Measurements from ENCODE around the gene TFF3. TPM values are rescaled to one million over a fixed set of nuclear protein-coding genes. Genes with fewer than 3 reads are reported as not detected.

TFF3 gene
- total and polyA plus RNA-seq, 2 experiments from 2014 or later, result 1.2 to 3.3 TPM

DNA sequence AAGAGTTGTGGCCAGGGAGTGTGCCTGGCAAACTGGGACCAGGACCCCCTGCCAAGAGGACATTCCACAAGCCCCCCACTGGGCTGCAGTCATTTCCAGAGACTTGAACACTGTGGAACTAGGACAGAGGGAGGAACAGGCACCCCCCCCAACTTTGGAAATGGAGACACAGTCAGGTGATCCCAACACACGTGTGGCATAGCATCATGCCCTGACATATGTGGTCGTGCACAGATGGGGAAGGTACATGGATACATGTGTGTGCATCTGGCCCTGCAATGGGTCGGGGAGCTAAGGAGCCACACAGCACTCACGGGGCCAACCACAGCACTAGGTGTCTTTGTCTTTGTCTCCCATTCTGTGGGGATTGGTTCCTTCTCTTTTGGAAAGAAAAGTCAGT lies 6.6 kb upstream of the TFF3 start:
- H2AFZ ChIP-seq, result no peak overlapping the region
- Mint-ChIP-seq H3K27ac (no peak overlapping the region), H3K27me3 (ENCODE audit: insufficient read depth, low read depth, poor library complexity) (peaks cover 4% of the 10 kb centered on the region), H3K4me3 (no peak overlapping the region), H3K9me3 (peaks cover 10% of the 10 kb centered on the region; the same call in 2 of the 3 replicates), H3K36me3 (ENCODE audit: low read depth) (no peaks in the 10 kb centered on the region), H3K4me1 (peaks cover 13% of the 10 kb centered on the region)
- no peak overlapping the region for H3K4me3 ChIP-seq
- H3K36me3 ChIP-seq (ENCODE audit: insufficient read depth), result no peaks in the 10 kb centered on the region
- H3K27ac ChIP-seq (ENCODE audit: low read depth), result no peak overlapping the region
- TF ChIP-seq, protein P1, sequence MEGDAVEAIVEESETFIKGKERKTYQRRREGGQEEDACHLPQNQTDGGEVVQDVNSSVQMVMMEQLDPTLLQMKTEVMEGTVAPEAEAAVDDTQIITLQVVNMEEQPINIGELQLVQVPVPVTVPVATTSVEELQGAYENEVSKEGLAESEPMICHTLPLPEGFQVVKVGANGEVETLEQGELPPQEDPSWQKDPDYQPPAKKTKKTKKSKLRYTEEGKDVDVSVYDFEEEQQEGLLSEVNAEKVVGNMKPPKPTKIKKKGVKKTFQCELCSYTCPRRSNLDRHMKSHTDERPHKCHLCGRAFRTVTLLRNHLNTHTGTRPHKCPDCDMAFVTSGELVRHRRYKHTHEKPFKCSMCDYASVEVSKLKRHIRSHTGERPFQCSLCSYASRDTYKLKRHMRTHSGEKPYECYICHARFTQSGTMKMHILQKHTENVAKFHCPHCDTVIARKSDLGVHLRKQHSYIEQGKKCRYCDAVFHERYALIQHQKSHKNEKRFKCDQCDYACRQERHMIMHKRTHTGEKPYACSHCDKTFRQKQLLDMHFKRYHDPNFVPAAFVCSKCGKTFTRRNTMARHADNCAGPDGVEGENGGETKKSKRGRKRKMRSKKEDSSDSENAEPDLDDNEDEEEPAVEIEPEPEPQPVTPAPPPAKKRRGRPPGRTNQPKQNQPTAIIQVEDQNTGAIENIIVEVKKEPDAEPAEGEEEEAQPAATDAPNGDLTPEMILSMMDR (conservative IDR thresholded peaks at IDR 0.05; ENCODE audit: low read depth in 2 of 2), result no peak
- TF ChIP-seq POLR2AphosphoS5 (IDR thresholded peaks at IDR 0.05; ENCODE audit: low read depth), result no peak
- no peak for TF ChIP-seq ETS1 (IDR thresholded peaks at IDR 0.05)
- TF ChIP-seq ZNF331 (CRISPR knock-in tag; IDR thresholded peaks at IDR 0.05; ENCODE audit: low read depth), result no peak
- no peak for TF ChIP-seq EZH2 (IDR thresholded peaks at IDR 0.05; ENCODE audit: low read depth, unreplicated experiment)
- TF ChIP-seq, protein P2, sequence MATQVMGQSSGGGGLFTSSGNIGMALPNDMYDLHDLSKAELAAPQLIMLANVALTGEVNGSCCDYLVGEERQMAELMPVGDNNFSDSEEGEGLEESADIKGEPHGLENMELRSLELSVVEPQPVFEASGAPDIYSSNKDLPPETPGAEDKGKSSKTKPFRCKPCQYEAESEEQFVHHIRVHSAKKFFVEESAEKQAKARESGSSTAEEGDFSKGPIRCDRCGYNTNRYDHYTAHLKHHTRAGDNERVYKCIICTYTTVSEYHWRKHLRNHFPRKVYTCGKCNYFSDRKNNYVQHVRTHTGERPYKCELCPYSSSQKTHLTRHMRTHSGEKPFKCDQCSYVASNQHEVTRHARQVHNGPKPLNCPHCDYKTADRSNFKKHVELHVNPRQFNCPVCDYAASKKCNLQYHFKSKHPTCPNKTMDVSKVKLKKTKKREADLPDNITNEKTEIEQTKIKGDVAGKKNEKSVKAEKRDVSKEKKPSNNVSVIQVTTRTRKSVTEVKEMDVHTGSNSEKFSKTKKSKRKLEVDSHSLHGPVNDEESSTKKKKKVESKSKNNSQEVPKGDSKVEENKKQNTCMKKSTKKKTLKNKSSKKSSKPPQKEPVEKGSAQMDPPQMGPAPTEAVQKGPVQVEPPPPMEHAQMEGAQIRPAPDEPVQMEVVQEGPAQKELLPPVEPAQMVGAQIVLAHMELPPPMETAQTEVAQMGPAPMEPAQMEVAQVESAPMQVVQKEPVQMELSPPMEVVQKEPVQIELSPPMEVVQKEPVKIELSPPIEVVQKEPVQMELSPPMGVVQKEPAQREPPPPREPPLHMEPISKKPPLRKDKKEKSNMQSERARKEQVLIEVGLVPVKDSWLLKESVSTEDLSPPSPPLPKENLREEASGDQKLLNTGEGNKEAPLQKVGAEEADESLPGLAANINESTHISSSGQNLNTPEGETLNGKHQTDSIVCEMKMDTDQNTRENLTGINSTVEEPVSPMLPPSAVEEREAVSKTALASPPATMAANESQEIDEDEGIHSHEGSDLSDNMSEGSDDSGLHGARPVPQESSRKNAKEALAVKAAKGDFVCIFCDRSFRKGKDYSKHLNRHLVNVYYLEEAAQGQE (IDR thresholded peaks at IDR 0.05; ENCODE audit: unreplicated experiment), result no peak
- no peak for TF ChIP-seq CREB1 (CRISPR knock-in tag; IDR thresholded peaks at IDR 0.05; ENCODE audit: low read depth)
- TF ChIP-seq, protein P3, sequence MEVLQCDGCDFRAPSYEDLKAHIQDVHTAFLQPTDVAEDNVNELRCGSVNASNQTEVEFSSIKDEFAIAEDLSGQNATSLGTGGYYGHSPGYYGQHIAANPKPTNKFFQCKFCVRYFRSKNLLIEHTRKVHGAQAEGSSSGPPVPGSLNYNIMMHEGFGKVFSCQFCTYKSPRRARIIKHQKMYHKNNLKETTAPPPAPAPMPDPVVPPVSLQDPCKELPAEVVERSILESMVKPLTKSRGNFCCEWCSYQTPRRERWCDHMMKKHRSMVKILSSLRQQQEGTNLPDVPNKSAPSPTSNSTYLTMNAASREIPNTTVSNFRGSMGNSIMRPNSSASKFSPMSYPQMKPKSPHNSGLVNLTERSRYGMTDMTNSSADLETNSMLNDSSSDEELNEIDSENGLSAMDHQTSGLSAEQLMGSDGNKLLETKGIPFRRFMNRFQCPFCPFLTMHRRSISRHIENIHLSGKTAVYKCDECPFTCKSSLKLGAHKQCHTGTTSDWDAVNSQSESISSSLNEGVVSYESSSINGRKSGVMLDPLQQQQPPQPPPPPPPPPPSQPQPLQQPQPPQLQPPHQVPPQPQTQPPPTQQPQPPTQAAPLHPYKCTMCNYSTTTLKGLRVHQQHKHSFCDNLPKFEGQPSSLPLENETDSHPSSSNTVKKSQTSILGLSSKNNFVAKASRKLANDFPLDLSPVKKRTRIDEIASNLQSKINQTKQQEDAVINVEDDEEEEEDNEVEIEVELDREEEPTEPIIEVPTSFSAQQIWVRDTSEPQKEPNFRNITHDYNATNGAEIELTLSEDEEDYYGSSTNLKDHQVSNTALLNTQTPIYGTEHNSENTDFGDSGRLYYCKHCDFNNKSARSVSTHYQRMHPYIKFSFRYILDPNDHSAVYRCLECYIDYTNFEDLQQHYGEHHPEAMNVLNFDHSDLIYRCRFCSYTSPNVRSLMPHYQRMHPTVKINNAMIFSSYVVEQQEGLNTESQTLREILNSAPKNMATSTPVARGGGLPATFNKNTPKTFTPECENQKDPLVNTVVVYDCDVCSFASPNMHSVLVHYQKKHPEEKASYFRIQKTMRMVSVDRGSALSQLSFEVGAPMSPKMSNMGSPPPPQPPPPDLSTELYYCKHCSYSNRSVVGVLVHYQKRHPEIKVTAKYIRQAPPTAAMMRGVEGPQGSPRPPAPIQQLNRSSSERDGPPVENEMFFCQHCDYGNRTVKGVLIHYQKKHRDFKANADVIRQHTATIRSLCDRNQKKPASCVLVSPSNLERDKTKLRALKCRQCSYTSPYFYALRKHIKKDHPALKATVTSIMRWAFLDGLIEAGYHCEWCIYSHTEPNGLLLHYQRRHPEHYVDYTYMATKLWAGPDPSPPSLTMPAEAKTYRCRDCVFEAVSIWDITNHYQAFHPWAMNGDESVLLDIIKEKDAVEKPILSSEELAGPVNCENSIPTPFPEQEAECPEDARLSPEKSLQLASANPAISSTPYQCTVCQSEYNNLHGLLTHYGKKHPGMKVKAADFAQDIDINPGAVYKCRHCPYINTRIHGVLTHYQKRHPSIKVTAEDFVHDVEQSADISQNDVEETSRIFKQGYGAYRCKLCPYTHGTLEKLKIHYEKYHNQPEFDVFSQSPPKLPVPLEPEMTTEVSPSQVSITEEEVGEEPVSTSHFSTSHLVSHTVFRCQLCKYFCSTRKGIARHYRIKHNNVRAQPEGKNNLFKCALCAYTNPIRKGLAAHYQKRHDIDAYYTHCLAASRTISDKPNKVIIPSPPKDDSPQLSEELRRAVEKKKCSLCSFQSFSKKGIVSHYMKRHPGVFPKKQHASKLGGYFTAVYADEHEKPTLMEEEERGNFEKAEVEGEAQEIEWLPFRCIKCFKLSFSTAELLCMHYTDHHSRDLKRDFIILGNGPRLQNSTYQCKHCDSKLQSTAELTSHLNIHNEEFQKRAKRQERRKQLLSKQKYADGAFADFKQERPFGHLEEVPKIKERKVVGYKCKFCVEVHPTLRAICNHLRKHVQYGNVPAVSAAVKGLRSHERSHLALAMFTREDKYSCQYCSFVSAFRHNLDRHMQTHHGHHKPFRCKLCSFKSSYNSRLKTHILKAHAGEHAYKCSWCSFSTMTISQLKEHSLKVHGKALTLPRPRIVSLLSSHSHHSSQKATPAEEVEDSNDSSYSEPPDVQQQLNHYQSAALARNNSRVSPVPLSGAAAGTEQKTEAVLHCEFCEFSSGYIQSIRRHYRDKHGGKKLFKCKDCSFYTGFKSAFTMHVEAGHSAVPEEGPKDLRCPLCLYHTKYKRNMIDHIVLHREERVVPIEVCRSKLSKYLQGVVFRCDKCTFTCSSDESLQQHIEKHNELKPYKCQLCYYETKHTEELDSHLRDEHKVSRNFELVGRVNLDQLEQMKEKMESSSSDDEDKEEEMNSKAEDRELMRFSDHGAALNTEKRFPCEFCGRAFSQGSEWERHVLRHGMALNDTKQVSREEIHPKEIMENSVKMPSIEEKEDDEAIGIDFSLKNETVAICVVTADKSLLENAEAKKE (CRISPR knock-in tag; IDR thresholded peaks at IDR 0.05), result no peak
- no peak for TF ChIP-seq EZH2phosphoT487 (IDR thresholded peaks at IDR 0.05; ENCODE audit: unreplicated experiment)
- TF ChIP-seq ZNF114 (CRISPR knock-in tag; IDR thresholded peaks at IDR 0.05), result no peak
- H3F3A ChIP-seq (replicated peaks; ENCODE audit: low read depth), result no peaks in the 10 kb centered on the region
- no peak overlapping the region for H3K4me2 ChIP-seq
- H4K20me1 ChIP-seq (replicated peaks; ENCODE audit: insufficient read depth), result no peaks in the 10 kb centered on the region
- no peaks in the 10 kb centered on the region for H3K4me1 ChIP-seq (ENCODE audit: insufficient read depth)
- DNase-seq (ENCODE audit: low spot score) (no peak), ATAC-seq (no peak)
- no peaks in the 10 kb centered on the region for H3K79me2 ChIP-seq (replicated peaks; ENCODE audit: insufficient read depth)
- no peaks in the 10 kb centered on the region for H3K27me3 ChIP-seq (ENCODE audit: insufficient read depth)
- H3K9me2 ChIP-seq (ENCODE audit: insufficient read depth), result no peaks in the 10 kb centered on the region

All from GM23338 (cell line).